Measurements from ENCODE around the gene ETV7.
"Not testable (repeated sequence)": the region's sequence is repeated elsewhere in the genome, so short reads cannot be mapped to it uniquely, and the experiment has no call there.

Gene ETV7

DNA sequence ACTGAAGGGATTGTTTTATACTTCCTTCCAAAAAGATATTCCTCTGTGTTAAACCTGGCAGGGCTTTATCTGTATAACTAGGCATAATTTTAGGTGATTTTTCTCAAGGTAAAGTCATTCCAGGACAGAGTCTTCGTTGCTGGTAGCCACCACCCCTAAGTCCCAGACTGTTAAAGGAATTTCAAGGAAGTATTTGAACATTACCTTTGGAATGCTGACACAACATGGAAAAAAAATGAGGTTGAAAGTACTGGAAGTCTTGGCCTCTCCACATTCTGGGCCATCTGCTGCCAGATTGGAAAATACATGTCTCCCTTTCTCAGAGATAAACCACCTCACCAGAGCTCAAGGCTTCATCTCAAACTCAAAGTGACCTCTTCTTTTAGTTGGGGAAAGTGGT, 27.0 kb upstream of the ETV7 start:
- TF ChIP-seq POLR2AphosphoS5 (IDR thresholded peaks at IDR 0.05; ENCODE audit: low read depth, low read length) (no peak), POLR2A (IDR thresholded peaks at IDR 0.05; ENCODE audit: low read depth, low read length) (no peak), TAF1 (IDR thresholded peaks at IDR 0.05; ENCODE audit: borderline replicate concordance, low read depth, low read length) (no peak)
- no peak for FAIRE-seq
- no peak for DNase-seq (ENCODE audit: insufficient read length)

DNA sequence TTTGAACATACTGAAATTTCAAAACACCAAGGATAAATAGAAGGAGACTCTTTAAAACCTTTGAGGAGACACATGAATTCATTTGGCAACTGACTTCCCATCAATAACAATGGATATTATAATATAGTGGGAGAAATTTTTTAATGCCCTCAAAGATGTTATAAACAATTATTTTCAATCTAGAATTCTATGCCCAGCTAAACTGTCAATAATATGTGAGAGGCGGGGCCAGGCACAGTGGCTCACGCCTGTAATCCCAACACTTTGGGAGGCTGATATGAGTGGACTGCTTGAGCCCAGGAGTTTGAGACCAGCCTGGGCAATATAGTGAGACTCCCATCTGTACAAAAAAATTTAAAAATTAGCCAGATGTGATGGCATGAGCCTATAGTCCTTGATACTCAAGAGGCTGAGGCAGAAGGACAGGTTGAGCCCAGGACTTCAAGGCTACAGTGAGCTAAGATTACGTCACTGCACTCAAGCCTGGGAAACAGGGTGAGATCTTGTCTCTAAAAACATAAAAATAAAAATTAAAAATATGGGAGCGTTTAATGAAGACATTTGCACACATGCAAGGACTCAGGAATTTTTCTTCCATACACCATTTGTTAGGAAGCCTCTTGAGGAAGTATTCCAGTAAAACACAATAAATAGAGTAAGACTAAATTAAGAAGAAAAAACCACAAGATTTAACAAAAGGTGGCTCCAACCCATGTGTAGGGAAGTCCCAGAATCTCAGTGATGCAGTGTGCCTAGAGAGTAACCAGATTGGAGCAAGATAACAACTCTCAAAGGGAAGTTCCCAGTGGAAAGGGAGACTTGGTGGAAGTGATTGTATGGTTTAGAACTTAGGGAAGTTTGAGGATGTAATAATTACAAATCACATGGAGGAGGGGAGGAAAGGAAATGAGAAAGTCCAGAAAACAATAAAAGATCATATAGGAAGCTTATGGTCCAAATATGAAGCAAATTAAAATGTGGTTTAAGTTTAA, 26.3 kb upstream of the ETV7 start:
- no peak for FAIRE-seq
- TF ChIP-seq POLR2AphosphoS5 (IDR thresholded peaks at IDR 0.05; ENCODE audit: low read depth, low read length), result no peak
- TF ChIP-seq TAF1 (IDR thresholded peaks at IDR 0.05; ENCODE audit: borderline replicate concordance, low read depth, low read length), result no peak
- no peak for DNase-seq (ENCODE audit: insufficient read length)

DNA sequence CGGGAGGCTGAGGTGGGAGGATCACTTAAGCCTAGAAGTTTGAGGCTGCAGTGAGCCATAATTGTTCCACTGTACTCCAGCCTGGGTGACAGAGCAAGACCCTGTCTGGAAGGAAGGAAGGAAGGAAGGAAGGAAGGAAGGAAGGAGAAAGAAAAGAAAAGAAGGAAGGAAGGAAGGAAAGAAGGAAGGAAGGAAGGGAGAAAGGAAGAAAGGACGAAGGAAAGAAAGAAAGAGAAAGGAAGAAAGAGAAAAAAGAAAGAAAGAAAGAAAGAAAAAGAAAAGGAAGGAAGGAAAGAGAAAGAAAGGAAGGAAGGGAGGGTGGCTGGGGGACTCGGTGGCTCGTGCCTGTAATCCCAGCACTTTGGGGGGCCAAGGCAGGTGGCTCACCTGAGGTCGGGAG, 22.2 kb upstream of the ETV7 start:
- DNase-seq (ENCODE audit: insufficient read length); FAIRE-seq: not testable (repeated sequence)

DNA sequence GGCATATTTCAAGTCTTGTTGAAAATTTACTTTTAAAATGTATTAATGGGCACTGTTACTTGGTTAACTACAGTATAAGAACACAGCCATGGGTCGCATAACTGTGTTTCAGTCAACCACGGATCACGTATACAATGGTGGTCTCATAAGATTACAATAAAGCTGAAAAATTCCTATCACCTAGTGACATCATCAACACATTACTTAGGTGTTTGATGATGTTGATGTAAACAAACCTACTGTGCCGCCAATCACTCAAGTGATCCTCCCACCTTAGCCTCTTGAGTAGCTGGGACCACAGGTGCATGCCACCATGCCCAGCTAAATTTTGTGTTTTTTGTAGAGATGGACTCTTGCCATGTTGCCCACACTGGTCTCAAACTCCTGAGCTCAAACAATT, 16.7 kb upstream of the ETV7 start:
- DNase-seq (ENCODE audit: insufficient read length), result no peak
- no peak for TF ChIP-seq POLR2AphosphoS5 (IDR thresholded peaks at IDR 0.05; ENCODE audit: low read depth, low read length)
- no peak for TF ChIP-seq POLR2A (IDR thresholded peaks at IDR 0.05; ENCODE audit: low read depth, low read length)
- TF ChIP-seq TAF1 (IDR thresholded peaks at IDR 0.05; ENCODE audit: borderline replicate concordance, low read depth, low read length), result no peak
- FAIRE-seq, result no peak

DNA sequence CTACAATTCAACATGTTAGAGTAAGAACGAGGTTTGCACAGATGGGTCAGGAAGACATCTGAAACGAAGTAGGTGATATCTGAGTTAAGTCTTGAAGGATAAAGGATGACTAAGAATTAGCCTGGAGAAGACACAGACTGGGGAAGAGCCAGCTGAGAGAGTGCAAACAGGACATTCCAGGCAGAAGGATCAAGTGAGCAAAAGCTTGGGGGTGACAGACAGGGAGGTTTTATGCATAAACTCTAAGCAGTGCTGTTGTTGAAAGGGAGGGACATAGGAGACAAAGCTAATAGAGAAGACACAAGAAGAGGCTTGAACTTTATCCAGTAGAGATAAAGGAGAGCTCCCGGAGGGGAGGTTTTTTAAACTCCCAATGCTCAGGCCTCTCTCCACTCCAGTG, 15.0 kb upstream of the ETV7 start:
- FAIRE-seq, result no peak
- no peak for TF ChIP-seq TAF1 (IDR thresholded peaks at IDR 0.05; ENCODE audit: borderline replicate concordance, low read depth, low read length)
- no peak for TF ChIP-seq POLR2A (IDR thresholded peaks at IDR 0.05; ENCODE audit: low read depth, low read length)
- no peak for TF ChIP-seq POLR2AphosphoS5 (IDR thresholded peaks at IDR 0.05; ENCODE audit: low read depth, low read length)

DNA sequence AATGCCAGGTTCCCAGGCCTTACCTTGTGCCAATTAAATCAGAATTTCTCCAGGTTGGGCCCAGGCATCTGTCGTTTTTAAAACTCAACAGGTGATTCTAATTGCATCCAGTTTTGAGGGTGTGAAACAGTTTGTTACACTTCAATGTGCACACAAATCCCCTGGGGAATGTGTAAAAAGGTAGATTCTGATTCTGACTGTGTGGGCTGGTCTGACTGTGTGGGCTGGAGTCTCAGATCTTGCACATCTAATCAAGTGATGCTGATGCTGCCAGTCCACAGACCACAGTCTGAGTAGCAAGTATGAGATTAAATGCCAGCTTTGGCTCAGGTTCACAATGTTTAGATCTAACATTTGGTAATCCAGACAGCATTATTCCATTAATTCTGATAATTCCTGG, 12.5 kb upstream of the ETV7 start:
- no peak for TF ChIP-seq POLR2A (IDR thresholded peaks at IDR 0.05; ENCODE audit: low read depth, low read length)
- no peak for TF ChIP-seq TAF1 (IDR thresholded peaks at IDR 0.05; ENCODE audit: borderline replicate concordance, low read depth, low read length)
- no peak for TF ChIP-seq POLR2AphosphoS5 (IDR thresholded peaks at IDR 0.05; ENCODE audit: low read depth, low read length)
- DNase-seq (ENCODE audit: insufficient read length) (no peak), FAIRE-seq (no peak)

More for the DNA sequence above, 15.0 kb upstream of the ETV7 start:
- DNase-seq (ENCODE audit: insufficient read length), result no peak

DNA sequence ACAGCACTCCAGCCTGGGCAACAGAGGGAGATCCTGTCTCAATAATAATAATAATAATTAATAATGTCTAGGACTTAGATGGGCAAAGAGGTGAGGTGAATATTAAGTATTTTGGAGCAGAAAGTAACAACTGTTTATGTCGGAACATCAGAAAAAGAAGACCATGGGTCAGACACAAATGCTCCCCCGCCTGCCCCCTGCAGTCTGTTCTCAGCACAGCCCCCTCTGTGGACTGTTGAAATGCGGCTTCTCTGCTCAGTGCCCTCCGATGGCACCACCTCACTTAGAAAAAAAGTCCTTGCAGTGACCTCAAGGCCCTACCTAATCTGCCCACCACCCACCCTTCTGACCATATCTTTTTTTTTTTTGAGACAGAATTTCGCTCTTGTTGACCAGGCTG, 5.2 kb upstream of the ETV7 start:
- FAIRE-seq (no peak), DNase-seq (ENCODE audit: insufficient read length) (no peak)
- TF ChIP-seq POLR2AphosphoS5 (IDR thresholded peaks at IDR 0.05; ENCODE audit: low read depth, low read length) (no peak), TAF1 (IDR thresholded peaks at IDR 0.05; ENCODE audit: borderline replicate concordance, low read depth, low read length) (no peak), POLR2A (IDR thresholded peaks at IDR 0.05; ENCODE audit: low read depth, low read length) (no peak)

DNA sequence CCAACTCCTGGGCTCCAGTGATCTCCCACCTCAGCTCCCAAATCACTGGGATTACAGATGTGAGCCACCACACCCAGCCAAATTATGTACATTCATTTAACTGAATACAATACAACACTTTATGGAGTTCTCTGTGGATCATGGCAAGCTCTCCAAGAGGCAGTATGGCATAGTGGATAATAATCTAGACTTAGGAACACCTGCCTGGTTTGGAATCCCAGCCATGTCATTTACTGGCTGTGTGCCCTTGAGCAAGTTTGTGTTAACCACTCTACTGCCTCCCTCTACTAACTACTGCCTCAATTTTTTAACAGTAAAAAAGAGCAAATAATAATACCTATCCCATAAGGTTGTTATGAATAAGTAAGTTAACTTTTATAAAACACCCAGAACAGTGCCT, 1.9 kb upstream of the ETV7 start:
- DNase-seq (ENCODE audit: insufficient read length) (no peak), FAIRE-seq (no peak)
- TF ChIP-seq TAF1 (IDR thresholded peaks at IDR 0.05; ENCODE audit: borderline replicate concordance, low read depth, low read length) (no peak), POLR2AphosphoS5 (IDR thresholded peaks at IDR 0.05; ENCODE audit: low read depth, low read length) (no peak), POLR2A (IDR thresholded peaks at IDR 0.05; ENCODE audit: low read depth, low read length) (no peak)

DNA sequence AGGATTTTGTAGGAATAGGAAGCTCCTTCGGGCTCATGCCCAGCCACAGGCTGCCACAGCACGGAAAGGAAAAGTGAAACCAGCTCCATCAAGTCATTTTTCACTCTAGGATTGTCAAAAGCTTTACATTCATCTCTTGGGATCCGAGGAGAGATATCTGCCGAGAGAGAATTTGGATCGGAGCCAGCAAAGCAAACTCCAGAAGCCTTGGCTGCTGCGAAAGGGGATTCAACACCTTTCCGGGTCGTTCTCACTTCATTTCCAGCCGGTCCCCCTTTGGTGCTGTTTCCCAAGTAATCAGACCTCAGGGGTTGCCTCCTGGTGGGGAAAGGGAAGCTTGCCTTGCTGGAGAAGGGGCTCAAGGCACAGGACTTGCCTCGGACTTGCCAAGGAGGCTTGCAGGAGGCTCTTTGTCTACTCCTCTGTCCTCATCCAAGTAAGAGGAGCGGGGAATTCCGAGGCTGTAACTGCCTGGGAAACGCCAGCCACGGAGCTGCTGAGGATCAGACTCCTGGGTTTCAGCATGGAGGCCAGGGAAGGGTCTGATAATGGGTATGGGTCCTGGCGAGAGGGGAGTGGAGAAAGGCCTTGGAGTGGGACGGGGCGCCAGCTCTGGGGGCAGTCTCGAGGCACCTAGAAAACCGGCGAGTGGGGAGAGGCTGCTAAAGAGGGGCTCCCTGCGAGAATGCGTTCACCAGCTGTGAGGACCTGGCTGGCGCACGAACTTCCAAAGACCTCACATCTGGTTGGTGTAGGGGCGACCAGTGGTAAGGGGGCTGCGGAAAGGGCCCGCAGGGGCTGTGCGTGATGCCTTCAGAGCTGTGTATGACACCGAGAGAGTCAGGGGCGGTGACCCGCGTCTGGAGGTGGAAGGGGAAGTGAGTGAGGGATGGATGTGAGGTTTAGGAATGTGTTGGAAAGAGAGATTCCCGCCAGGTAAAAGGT, 702 bp downstream of the ETV7 start:
- DNase-seq (ENCODE audit: insufficient read length) (no peak), FAIRE-seq (peak; percentile 69)
- no peak for TF ChIP-seq POLR2A (IDR thresholded peaks at IDR 0.05; ENCODE audit: low read depth, low read length)
- TF ChIP-seq TAF1 (IDR thresholded peaks at IDR 0.05; ENCODE audit: borderline replicate concordance, low read depth, low read length), result no peak
- no peak for TF ChIP-seq POLR2AphosphoS5 (IDR thresholded peaks at IDR 0.05; ENCODE audit: low read depth, low read length)

DNA sequence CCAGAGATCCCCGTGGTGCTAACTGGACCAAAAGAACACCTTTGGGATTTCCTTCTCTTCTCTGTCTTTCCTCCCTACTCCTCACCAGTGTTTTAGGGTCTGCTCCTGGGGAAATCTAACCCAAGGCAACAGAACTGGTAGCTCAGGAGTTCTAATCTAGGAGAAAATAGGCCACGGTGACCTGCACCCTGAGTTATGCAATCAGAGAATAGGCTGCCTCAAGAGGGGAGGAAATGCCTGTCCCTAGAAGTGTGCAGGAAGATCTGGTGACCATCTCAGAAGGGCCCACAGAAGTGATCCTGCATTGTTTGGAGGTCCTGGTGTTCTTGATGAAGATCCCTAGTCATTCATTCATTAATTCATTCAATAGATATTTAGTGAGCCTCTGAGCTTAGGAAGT, 3.4 kb downstream of the ETV7 start:
- DNase-seq (ENCODE audit: insufficient read length) (no peak), FAIRE-seq (no peak)
- TF ChIP-seq POLR2AphosphoS5 (IDR thresholded peaks at IDR 0.05; ENCODE audit: low read depth, low read length), result no peak
- no peak for TF ChIP-seq TAF1 (IDR thresholded peaks at IDR 0.05; ENCODE audit: borderline replicate concordance, low read depth, low read length)
- no peak for TF ChIP-seq POLR2A (IDR thresholded peaks at IDR 0.05; ENCODE audit: low read depth, low read length)

DNA sequence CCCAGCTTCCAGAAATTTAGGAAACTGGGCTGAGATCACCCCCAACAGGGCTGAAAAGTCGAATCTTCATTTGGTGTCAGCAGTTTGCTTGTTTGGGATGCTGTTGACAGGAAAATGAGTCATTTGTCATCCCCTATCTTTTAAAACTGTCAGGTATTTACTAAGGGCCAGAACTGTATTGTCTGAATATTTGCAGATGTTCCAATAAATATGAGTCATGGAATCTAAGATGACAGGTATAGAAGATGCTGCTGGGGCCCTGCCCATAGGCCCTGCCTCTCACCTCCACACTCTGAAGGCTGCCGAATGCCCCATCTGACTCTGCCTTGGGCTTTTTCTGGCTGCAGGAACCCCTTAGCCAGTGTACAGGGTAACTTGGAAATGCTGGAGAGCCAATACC, 3.9 kb downstream of the ETV7 start:
- no peak for DNase-seq (ENCODE audit: insufficient read length)
- no peak for TF ChIP-seq TAF1 (IDR thresholded peaks at IDR 0.05; ENCODE audit: borderline replicate concordance, low read depth, low read length)
- TF ChIP-seq POLR2A (IDR thresholded peaks at IDR 0.05; ENCODE audit: low read depth, low read length), result no peak
- TF ChIP-seq POLR2AphosphoS5 (IDR thresholded peaks at IDR 0.05; ENCODE audit: low read depth, low read length), result no peak
- FAIRE-seq, result peak; percentile 48
